CD4-positive, CD25-positive, alpha-beta regulatory T cell (primary cell): ENCODE results near the gene SLC27A1. TPM values are rescaled to one million over a fixed set of nuclear protein-coding genes. Genes with fewer than 3 reads are reported as not detected.
"Not testable (repeated sequence)": the region's sequence is repeated elsewhere in the genome, so short reads cannot be mapped to it uniquely, and the experiment has no call there.

Source experiments
- ATAC-seq, 2 donors: fragments of 150-1000 bp; cut with Tn5 transposase; one replicate each; pipeline ENCODE4 v1.10.0; 2021; ENCODE audit warnings: low read depth in 2 of 2, moderate number of reproducible peaks in 2 of 2, moderate library complexity in 1 of 2
- DNase-seq, 3 donors: peaks; one replicate each; pipeline versions ENCODE4 v3.0.0 to v3.0.0-alpha.2; 2012 to 2022; ENCODE audit warnings: mixed read lengths in 1 of 3
- H3K27ac ChIP-seq: one replicate; pipeline ENCODE4 v1.7.0; 2013; ENCODE audit warnings: mild to moderate bottlenecking, low read length; ENCODE audit not compliant: insufficient read depth, poor library complexity, severe bottlenecking
- H3K27me3 ChIP-seq: one replicate; pipeline ENCODE4 v1.7.0; 2013; ENCODE audit warnings: low read length; ENCODE audit not compliant: control insufficient read depth, insufficient read depth
- H3K36me3 ChIP-seq: one replicate; pipeline ENCODE4 v1.7.0; 2013; ENCODE audit warnings: mild to moderate bottlenecking, low read length, moderate library complexity; ENCODE audit not compliant: control insufficient read depth, insufficient read depth
- H3K4me1 ChIP-seq: 2 replicates; pipeline ENCODE4 v1.7.0; 2013; ENCODE audit warnings: mild to moderate bottlenecking, low read length; ENCODE audit not compliant: insufficient read depth, control insufficient read depth, poor library complexity, severe bottlenecking
- H3K4me3 ChIP-seq: one replicate; pipeline ENCODE4 v1.7.0; 2013; ENCODE audit warnings: low read depth, mild to moderate bottlenecking, low read length, moderate library complexity
- H3K9me3 ChIP-seq, 2 experiments: 1 replicate in 1 of 2; 2 replicates in 1 of 2; pipeline ENCODE4 v1.7.0; 2013; ENCODE audit warnings: low read length in 2 of 2, mild to moderate bottlenecking in 1 of 2, moderate library complexity in 1 of 2; ENCODE audit not compliant: control insufficient read depth in 2 of 2
- H3K27ac Mint-ChIP-seq, 3 donors: one replicate each; pipeline ENCODE4 v1.8.0; 2020 to 2022; ENCODE audit warnings: mild to moderate bottlenecking in 3 of 3, mixed read lengths in 3 of 3, moderate library complexity in 2 of 3
- H3K27me3 Mint-ChIP-seq: one replicate; pipeline ENCODE4 v1.8.0; 2022; ENCODE audit warnings: mild to moderate bottlenecking, mixed read lengths
- H3K36me3 Mint-ChIP-seq: one replicate; pipeline ENCODE4 v1.8.0; 2020; ENCODE audit warnings: mixed read lengths
- H3K4me1 Mint-ChIP-seq, 4 donors: one replicate each; pipeline ENCODE4 v1.8.0; 2020 to 2022; ENCODE audit warnings: mixed read lengths in 4 of 4, mild to moderate bottlenecking in 1 of 4
- H3K4me3 Mint-ChIP-seq, 4 donors: one replicate each; pipeline ENCODE4 v1.8.0; 2020 to 2022; ENCODE audit warnings: mild to moderate bottlenecking in 4 of 4, mixed read lengths in 4 of 4, moderate library complexity in 3 of 4
- H3K9me3 Mint-ChIP-seq, 7 donors: one replicate each; pipeline ENCODE4 v1.8.0; 2020 to 2022; ENCODE audit warnings: mixed read lengths in 7 of 7, mild to moderate bottlenecking in 3 of 7, moderate library complexity in 2 of 7
- polyA plus RNA-seq, 4 donors: library from polyadenylated mRNA; unstranded; fragments of 300-500 nt; fragmentation: Illumina TruSeq; gene quantifications; one replicate each; pipeline ENCODE4 v1.2.3, GENCODE V29; 2021
- total RNA-seq: library from RNA; stranded (reverse); gene quantifications from one replicate; pipeline ENCODE4 v1.2.3, GENCODE V29; 2022

Gene SLC27A1
- total and polyA plus RNA-seq, 5 donors from 2014 or later = 3.9 to 5.2 (median 4.2) TPM

DNA sequence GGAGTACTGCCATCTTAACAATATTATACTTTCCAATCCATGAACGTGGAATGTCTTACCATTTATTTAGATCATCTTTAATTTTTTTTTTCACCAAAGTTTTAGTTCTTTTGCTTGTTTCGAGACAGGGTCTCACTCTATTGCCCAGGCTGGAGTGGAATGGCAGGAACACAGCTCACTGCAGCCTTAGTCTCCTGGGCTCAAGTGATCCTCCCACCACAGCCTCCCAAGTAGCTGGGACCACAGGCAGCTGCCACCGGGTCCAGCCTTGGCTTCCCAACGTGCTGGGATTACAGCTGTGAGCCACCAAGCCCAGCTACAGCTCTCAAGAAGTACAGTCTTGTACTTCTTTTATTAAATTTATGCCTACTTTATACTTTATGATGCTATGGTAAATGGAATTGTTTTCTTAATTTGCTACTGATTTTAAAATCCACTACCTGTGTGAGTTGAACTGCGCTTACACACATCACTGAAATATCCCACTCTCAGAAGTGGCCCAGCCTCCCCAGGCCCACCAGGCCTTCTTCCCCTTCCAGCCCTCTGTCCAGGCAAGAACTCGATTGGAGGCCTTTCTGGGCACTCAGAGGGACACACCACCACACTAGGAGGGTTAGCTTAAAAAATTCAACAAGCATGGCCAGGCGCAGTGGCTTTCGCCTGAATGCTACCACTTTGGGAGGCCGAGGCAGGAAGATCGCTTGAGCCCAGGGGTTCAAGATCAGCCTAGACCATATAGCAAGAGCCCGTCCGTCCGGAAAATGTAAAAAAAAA lies 40.1 kb downstream of the SLC27A1 start:
- Histone ChIP-seq H3K4me3 (peak overlapping the region; percentile 65), H3K36me3 (peaks cover 1% of the 10 kb centered on the region), H3K27ac (no peak overlapping the region), H3K4me1 (peaks cover 27% of the 10 kb centered on the region), H3K9me3 (no peaks in the 10 kb centered on the region), H3K27me3 (no peaks in the 10 kb centered on the region)
- Mint-ChIP-seq H3K9me3 (peaks cover 0 to 2% (median 0%) of the 10 kb centered on the region in 7 donors), H3K4me1 (peaks cover 4 to 49% (median 24%) of the 10 kb centered on the region in 4 donors), H3K36me3 (peaks cover 9% of the 10 kb centered on the region), H3K4me3 (peak overlapping the region; percentile 89 to 100 (median 100)), H3K27ac (peak overlapping the region; percentile 76 to 97 (median 96)), H3K27me3 (no peaks in the 10 kb centered on the region)
- ATAC-seq = no peak
- DNase-seq = no peak

DNA sequence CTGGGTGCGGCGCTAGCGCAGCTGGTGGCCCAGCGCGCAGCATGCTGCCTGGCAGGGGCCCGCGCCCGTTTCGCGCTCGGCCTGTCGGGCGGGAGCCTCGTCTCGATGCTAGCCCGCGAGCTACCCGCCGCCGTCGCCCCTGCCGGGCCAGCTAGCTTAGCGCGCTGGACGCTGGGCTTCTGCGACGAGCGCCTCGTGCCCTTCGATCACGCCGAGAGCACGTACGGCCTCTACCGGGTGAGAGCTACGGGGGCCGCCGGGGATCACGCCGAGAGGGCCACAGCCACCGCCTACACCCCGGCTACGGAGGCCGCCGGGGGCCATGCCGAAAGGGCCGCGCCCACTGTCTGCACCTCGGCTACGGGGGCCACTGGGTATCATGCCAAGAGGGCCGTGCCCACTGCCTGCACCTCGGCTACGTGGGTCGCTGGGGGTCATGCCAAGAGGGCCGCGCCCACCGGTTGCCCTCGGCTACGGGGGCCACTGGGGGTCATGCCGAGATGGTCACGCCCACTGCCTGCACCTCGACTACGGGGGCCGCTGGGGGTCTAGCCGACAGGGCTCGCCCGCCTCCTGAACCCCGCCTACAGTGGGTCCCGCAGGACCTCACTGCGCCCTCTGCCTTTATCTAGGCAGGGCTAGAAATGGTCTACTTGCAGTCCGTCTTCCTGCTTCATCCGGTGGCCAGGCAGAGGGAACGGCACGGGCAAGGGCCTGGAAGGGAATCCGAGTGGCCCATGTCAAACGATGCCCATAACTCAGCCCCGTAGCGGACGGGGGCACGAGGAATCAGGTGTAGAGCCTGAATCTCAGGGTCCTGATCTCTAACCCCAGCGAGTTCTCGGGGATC lies 41.6 kb downstream of the SLC27A1 start:
- peaks cover 0 to 2% (median 0%) of the 10 kb centered on the region in 7 donors for H3K9me3 Mint-ChIP-seq
- peak; percentile 81 to 92 (median 91) for DNase-seq
- H3K4me3 Mint-ChIP-seq = peak overlapping the region; percentile 89 to 100 (median 100)
- Histone ChIP-seq H3K4me3 (peak overlapping the region; percentile 64), H3K36me3 (peaks cover 6% of the 10 kb centered on the region), H3K9me3 (no peaks in the 10 kb centered on the region), H3K27me3 (no peaks in the 10 kb centered on the region), H3K27ac (peak overlapping the region; percentile 96), H3K4me1 (peaks cover 27% of the 10 kb centered on the region)
- peak; percentile 73 to 76 for ATAC-seq
- H3K4me1 Mint-ChIP-seq = peaks cover 4 to 53% (median 24%) of the 10 kb centered on the region in 4 donors
- H3K27ac Mint-ChIP-seq = peak overlapping the region; percentile 82 to 96 (median 87)
- H3K36me3 Mint-ChIP-seq = peaks cover 13% of the 10 kb centered on the region
- no peaks in the 10 kb centered on the region for H3K27me3 Mint-ChIP-seq

DNA sequence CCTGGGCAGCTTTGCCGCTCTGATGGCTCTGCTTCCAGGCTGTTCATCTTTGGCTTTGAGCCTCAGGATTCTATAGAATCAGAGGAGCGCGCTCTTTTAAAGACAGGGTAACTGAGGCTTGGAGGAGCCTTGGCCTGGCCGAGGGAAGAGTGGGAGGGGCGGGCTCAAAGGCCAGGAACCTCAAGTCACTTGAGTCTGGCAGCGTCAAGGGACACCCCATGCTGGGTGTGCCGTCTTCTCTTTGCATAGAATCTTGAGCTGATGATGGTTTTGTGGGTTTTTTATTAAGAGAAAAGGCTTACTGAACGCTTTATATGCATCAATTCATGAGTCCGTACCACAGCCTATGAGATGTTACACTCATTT lies 42.2 kb downstream of the SLC27A1 start:
- peak overlapping the region; percentile 82 to 92 (median 87) for H3K27ac Mint-ChIP-seq
- DNase-seq = no peak
- H3K4me3 Mint-ChIP-seq = peak overlapping the region; percentile 89 to 100 (median 100)
- H3K4me1 Mint-ChIP-seq = peaks cover 4 to 52% (median 24%) of the 10 kb centered on the region in 4 donors
- H3K4me3 ChIP-seq = peak overlapping the region; percentile 64
- H3K9me3 ChIP-seq = peaks cover 2 to 3% of the 10 kb centered on the region in 2 experiments
- H3K4me1 ChIP-seq = peaks cover 27% of the 10 kb centered on the region
- H3K9me3 Mint-ChIP-seq = peaks cover 0 to 2% (median 0%) of the 10 kb centered on the region in 7 donors
- H3K36me3 ChIP-seq = peaks cover 12% of the 10 kb centered on the region
- ATAC-seq = no peak
- H3K36me3 Mint-ChIP-seq = peaks cover 13% of the 10 kb centered on the region
- no peaks in the 10 kb centered on the region for H3K27me3 Mint-ChIP-seq
- H3K27me3 ChIP-seq = no peaks in the 10 kb centered on the region
- peak overlapping the region; percentile 96 for H3K27ac ChIP-seq

DNA sequence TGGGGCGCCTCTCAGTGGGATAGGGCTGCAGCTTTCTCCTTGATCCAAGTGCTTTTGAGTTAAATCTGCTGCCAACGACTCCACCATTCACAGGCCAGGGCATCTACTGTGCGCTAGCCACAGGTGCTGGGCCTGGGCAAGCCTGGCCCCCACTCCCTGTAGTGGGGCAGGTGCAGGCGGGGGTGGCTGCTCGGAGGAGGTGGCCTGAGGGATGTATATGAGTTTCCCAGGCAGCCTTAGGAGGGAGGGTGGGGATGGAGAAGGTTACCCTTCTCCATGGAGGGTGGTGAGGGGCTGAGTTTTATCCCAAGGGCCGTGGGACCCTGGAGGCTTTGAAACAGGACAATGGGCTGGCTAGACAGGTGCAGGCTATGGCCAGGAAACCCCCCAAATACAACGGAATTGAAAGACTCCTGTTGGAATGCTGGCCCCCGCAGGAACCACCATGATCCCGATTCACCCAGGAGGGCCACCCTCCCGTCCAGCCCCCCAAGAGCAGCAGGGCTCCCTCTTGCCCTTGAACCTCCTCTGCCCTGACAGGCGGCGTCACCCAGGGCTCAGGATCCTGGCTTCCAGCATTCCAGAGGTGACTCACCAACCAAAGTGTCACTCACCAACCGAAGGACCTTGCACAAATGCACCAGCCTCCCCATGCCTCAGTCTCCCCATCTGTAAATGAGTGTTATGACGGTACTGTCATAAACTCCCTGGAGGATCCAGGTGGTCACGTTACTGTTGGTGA lies 45.3 kb downstream of the SLC27A1 start:
- Histone ChIP-seq H3K4me3 (no peak overlapping the region), H3K4me1 (peaks cover 18% of the 10 kb centered on the region), H3K36me3 (peaks cover 16% of the 10 kb centered on the region), H3K27ac (no peak overlapping the region), H3K27me3 (no peaks in the 10 kb centered on the region), H3K9me3 (peaks cover 9 to 13% of the 10 kb centered on the region in 2 experiments)
- Mint-ChIP-seq H3K36me3 (peaks cover 8% of the 10 kb centered on the region), H3K4me1 (peaks cover 4 to 34% (median 19%) of the 10 kb centered on the region in 4 donors), H3K27ac (no peak overlapping the region), H3K27me3 (no peaks in the 10 kb centered on the region), H3K9me3 (peaks cover 0 to 5% (median 0%) of the 10 kb centered on the region in 7 donors), H3K4me3 (peak overlapping the region in 1 of 4 donors; percentile 76)
- no peak for DNase-seq
- ATAC-seq = no peak

DNA sequence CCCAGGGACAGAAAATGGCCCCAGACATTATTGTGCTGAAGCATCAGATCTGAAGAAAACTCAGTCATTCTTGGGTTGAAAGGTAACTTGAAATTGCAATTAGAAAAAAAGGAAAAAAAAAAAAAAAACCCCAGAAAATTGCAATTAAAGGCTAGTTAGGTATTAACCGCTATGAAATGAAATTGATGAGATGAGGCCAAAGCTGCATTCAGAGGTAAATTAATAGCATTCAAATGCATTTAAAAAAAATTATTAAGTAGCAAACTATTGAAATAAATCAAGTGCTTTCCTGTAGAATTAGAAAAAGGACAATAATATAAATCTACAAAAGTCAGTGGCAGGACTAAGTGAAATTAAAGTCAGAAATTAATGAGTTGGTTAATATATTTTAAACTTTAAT lies 47.6 kb downstream of the SLC27A1 start:
- Mint-ChIP-seq H3K27me3 (peaks cover 3% of the 10 kb centered on the region), H3K9me3 (peaks cover 0 to 5% (median 0%) of the 10 kb centered on the region in 7 donors), H3K4me1 (peaks cover 0 to 26% (median 9%) of the 10 kb centered on the region in 4 donors), H3K36me3 (peaks cover 4% of the 10 kb centered on the region), H3K4me3 (peak overlapping the region in 1 of 4 donors; percentile 49), H3K27ac (no peak overlapping the region)
- no peak overlapping the region for H3K4me3 ChIP-seq
- no peak for DNase-seq
- H3K27ac ChIP-seq = no peak overlapping the region
- no peak for ATAC-seq
- no peaks in the 10 kb centered on the region for H3K27me3 ChIP-seq
- H3K9me3 ChIP-seq = peaks cover 9 to 13% of the 10 kb centered on the region in 2 experiments
- peaks cover 4% of the 10 kb centered on the region for H3K4me1 ChIP-seq
- H3K36me3 ChIP-seq = peaks cover 16% of the 10 kb centered on the region

DNA sequence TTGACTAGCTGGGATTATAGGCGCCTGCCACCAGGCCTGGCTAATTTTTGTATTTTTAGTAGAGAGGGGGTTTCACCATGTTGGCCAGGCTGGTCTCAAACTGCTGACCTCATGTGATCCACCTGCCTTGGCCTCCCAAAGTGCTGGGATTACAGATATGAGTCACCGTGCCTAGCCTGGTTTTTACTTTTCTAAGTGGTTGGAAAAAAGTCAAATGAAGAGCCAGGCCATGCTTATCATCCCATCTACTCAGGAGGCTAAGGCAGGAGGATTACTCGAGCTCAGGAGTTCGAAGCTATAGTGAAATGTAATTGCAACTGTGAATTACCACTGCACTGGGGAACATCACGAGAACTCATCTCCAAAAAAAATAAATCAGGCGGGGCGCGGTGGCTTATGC lies 48.3 kb downstream of the SLC27A1 start:
- H3K36me3 ChIP-seq = peaks cover 16% of the 10 kb centered on the region
- H3K27ac Mint-ChIP-seq = peak overlapping the region in 1 of 3 donors; percentile 60

DNA sequence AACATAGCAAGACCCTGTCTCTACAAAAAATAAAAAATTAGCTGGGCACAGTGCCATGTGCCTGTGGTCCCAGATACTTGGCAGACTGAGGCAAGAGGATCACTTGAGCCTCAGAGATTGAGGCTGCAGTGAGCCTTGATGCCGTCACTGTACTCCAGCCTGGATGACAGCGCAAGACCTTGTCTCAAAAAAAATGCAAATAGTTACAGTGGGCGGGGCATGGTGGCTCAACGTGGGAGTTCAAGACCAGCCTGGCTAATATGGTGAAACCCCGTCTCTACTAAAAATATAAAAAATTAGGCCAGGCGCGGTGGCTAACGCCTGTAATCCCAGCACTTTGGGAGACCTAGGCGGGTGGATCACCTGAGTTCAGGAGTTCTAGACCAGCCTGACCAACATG lies 49.6 kb downstream of the SLC27A1 start:
- Histone ChIP-seq H3K9me3 (peaks cover 9 to 13% of the 10 kb centered on the region in 2 experiments), H3K27me3 (no peaks in the 10 kb centered on the region), H3K36me3 (peaks cover 16% of the 10 kb centered on the region), H3K27ac (no peak overlapping the region), H3K4me3 (no peak overlapping the region), H3K4me1 (peaks cover 16% of the 10 kb centered on the region)
- no peak overlapping the region for H3K4me3 Mint-ChIP-seq
- no peak for ATAC-seq
- H3K9me3 Mint-ChIP-seq = peaks cover 0 to 5% (median 0%) of the 10 kb centered on the region in 7 donors
- peaks cover 7% of the 10 kb centered on the region for H3K27me3 Mint-ChIP-seq
- H3K36me3 Mint-ChIP-seq = peaks cover 4% of the 10 kb centered on the region
- peaks cover 0 to 25% (median 15%) of the 10 kb centered on the region in 4 donors for H3K4me1 Mint-ChIP-seq
- DNase-seq = no peak
- peak overlapping the region in 2 of 3 donors; percentile 34 to 52 for H3K27ac Mint-ChIP-seq

More for the DNA sequence above, 48.3 kb downstream of the SLC27A1 start:
- not testable (repeated sequence) for DNase-seq, H3K4me3 ChIP-seq, H3K27me3 Mint-ChIP-seq, H3K27ac ChIP-seq, ATAC-seq, H3K4me3 Mint-ChIP-seq, H3K36me3 Mint-ChIP-seq, H3K27me3 ChIP-seq, H3K9me3 Mint-ChIP-seq
- Histone ChIP-seq H3K4me1 (peaks cover 12% of the 10 kb centered on the region), H3K9me3 (peaks cover 9 to 13% of the 10 kb centered on the region in 2 experiments)
- peaks cover 0 to 27% (median 15%) of the 10 kb centered on the region in 4 donors for H3K4me1 Mint-ChIP-seq
